Fibroblast of lung (primary cell): ENCODE data around the gene FAM107B.

Experiments used
- CTCF ChIP-seq, 2 donors: IDR thresholded peaks in 1 of 2; conservative IDR thresholded peaks in 1 of 2; 1 replicate in 1 of 2; 2 replicates in 1 of 2; pipeline ENCODE4 v1.5.1; 2011 to 2012; ENCODE audit warnings: low read length in 2 of 2, control low read depth in 1 of 2, inconsistent platforms in 1 of 2, low read depth in 1 of 2, mild to moderate bottlenecking in 1 of 2
- EZH2 ChIP-seq: IDR thresholded peaks from 2 replicates; pipeline ENCODE4 v1.5.1; 2012; ENCODE audit warnings: low read length, control low read depth, mild to moderate bottlenecking; ENCODE audit errors: missing control alignments

GRCh38 chr10:14498326-14498725, 276.4 kb downstream of the FAM107B start:
- TF ChIP-seq CTCF (conservative IDR thresholded peaks at IDR 0.05 in 1 of 2, IDR thresholded peaks at IDR 0.05 in 1 of 2; ENCODE audit: low read depth in 1 of 2, low read length in 2 of 2) (no peak), EZH2 (no peak)
